Measurements from ENCODE around the gene ITFG1. TPM values are rescaled to one million over a fixed set of nuclear protein-coding genes. Genes with fewer than 3 reads are reported as not detected.

Gene ITFG1
- total and polyA plus RNA-seq, 2 of the 8 experiments (the other 6 are each of a cell fraction or from before 2014, with no cell fraction given) = 13.8 to 22.2 TPM

DNA sequence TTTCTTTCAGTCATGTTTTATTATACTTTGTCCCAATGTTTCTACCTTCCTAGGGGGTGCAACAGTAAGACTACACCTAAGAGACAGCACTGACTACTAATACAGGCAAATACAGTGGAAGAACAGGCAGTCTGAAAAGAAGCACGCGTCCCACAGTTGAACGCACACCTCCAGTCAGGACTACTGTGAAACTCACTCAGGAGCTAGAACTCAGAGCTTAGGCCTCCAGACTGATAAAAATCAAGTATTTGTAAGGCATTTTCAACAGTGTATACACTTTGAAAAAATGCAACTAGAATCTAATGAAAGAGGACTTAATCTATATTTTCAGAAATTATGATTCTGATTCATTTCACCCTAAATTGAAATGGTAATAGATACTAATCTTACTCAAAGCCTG, 14.4 kb downstream of the ITFG1 start:
- no peak overlapping the region for H3K18ac ChIP-seq (ENCODE audit: extremely low read depth, low read length)
- FAIRE-seq (no peak), DNase-seq (ENCODE audit: low read depth in 1 of 2, low spot score in 2 of 2) (no peak)
- no peak overlapping the region for H2BK120ac ChIP-seq (replicated peaks; ENCODE audit: low read depth, low read length)
- no peak overlapping the region for H3K14ac ChIP-seq (ENCODE audit: insufficient read length)
- no peak overlapping the region for H3K4me3 ChIP-seq (ENCODE audit: extremely low read depth in 1 of 4, insufficient read depth in 2 of 4, low read depth in 3 of 4, low read length in 4 of 4)
- H3K4ac ChIP-seq (replicated peaks; ENCODE audit: insufficient read length, low read depth, low read length) = no peak overlapping the region
- 92% methylated on average over 3 of the region's 3 CpGs; no CpG with 5 or more reads in 1 of the 2 experiments for WGBS, 2 experiments (ENCODE audit: extremely low coverage in 1 of 2, insufficient coverage in 1 of 2, insufficient read length in 1 of 2, insufficient replicate concordance in 2 of 2, low coverage in 1 of 2, low lambda C conversion rate in 2 of 2, missing lambda C conversion rate in 1 of 2)
- no peak for TF ChIP-seq CREB1 (IDR thresholded peaks at IDR 0.05)
- TF ChIP-seq SIRT6 (IDR thresholded peaks at IDR 0.05; ENCODE audit: low read length) = no peak
- TF ChIP-seq POLR2A (IDR thresholded peaks at IDR 0.05; ENCODE audit: control extremely low read depth in 1 of 2, low read depth in 2 of 2, low read length in 2 of 2) = no peak
- no peak for TF ChIP-seq NANOG (IDR thresholded peaks at IDR 0.05; ENCODE audit: insufficient read depth, low read depth, low read length, poor library complexity, severe bottlenecking)
- no peak for TF ChIP-seq GTF2F1 (IDR thresholded peaks at IDR 0.05; ENCODE audit: borderline replicate concordance, low read depth, low read length)
- no peaks in the 10 kb centered on the region for H3K9me3 ChIP-seq (ENCODE audit: insufficient read depth in 2 of 2, low read depth in 1 of 2, low read length in 1 of 2)
- no peaks in the 10 kb centered on the region for H3K4me1 ChIP-seq (replicated peaks in 1 of 4; ENCODE audit: control insufficient read depth in 3 of 4, insufficient read depth in 4 of 4, low read length in 3 of 4)
- H3K9ac ChIP-seq (replicated peaks in 1 of 4; ENCODE audit: extremely low read depth in 1 of 4, low read depth in 3 of 4, low read length in 3 of 4) = no peak overlapping the region
- no peak overlapping the region for H4K8ac ChIP-seq (ENCODE audit: extremely low read depth, insufficient read depth, low read length)
- H4K20me1 ChIP-seq (replicated peaks in 1 of 2; ENCODE audit: control insufficient read depth in 1 of 2, insufficient read depth in 2 of 2, low read length in 2 of 2) = no peaks in the 10 kb centered on the region
- H2BK20ac ChIP-seq (ENCODE audit: low read length) = no peak overlapping the region
- no peak overlapping the region for H2AK5ac ChIP-seq (ENCODE audit: low read depth, low read length)
- no peak overlapping the region for H2BK5ac ChIP-seq (ENCODE audit: low read depth, low read length)
- H3K27me3 ChIP-seq (replicated peaks in 1 of 4; ENCODE audit: control insufficient read depth in 3 of 4, extremely low read depth in 1 of 4, insufficient read depth in 3 of 4, low read length in 3 of 4) = no peaks in the 10 kb centered on the region
- no peak overlapping the region for H2BK15ac ChIP-seq (ENCODE audit: low read length)
- no peaks in the 10 kb centered on the region for H3K23me2 ChIP-seq (ENCODE audit: low read depth, low read length)
- no peak overlapping the region for H3K23ac ChIP-seq (ENCODE audit: insufficient read length)
- H2AFZ ChIP-seq (ENCODE audit: low read length) = no peak overlapping the region
- peaks cover 0 to 10% (median 2%) of the 10 kb centered on the region in 4 experiments; a peak in 4 of 8 replicates for H3K36me3 ChIP-seq (ENCODE audit: control insufficient read depth in 2 of 4, insufficient read depth in 4 of 4, low read length in 3 of 4)
- POLR2A ChIA-PET (ENCODE audit: partially characterized antibody) = interaction anchor here (0.6 to 1.1 kb wide), 2 partner anchors 9 to 49 kb away, joined by 4 read pairs; no protein-coding TSS in a partner anchor
- no peak overlapping the region for H4K91ac ChIP-seq (replicated peaks; ENCODE audit: insufficient read length, low read length)
- no peak overlapping the region for H3K56ac ChIP-seq (replicated peaks; ENCODE audit: insufficient read length, low read depth, low read length)
- H3K27ac ChIP-seq (ENCODE audit: low read depth, low read length) = no peak overlapping the region
- H4K5ac ChIP-seq (ENCODE audit: insufficient read length, low read depth, low read length) = no peak overlapping the region
- H3K4me2 ChIP-seq (ENCODE audit: insufficient read depth in 1 of 2, low read depth in 2 of 2, low read length in 2 of 2) = no peak overlapping the region
- no peaks in the 10 kb centered on the region; the same call in 1 of the 2 replicates for H3K79me1 ChIP-seq (ENCODE audit: low read depth, low read length)
- no peak overlapping the region for H2BK12ac ChIP-seq (ENCODE audit: low read depth, low read length)
- CTCF ChIA-PET (ENCODE audit: partially characterized antibody) = interaction anchor here (0.6 to 2.6 kb wide), 3 partner anchors 21 to 671 kb away, joined by 3 to 5 read pairs (median 3); no protein-coding TSS in a partner anchor
- H3K79me2 ChIP-seq (ENCODE audit: control insufficient read depth in 1 of 2, insufficient read depth in 2 of 2, low read length in 2 of 2) = no peaks in the 10 kb centered on the region

Data from H1 (cell line).